ENCODE measurements around the gene EXOC4.

The EXOC4 gene

GRCh38 chr7:133780912-133781311 is 528.0 kb downstream of the EXOC4 start:
- no peak overlapping the region for H3K4me3 ChIP-seq (replicated peaks in 1 of 2; ENCODE audit: low read depth in 2 of 2, low read length in 2 of 2)
- no peak for TF ChIP-seq CTCF (IDR thresholded peaks at IDR 0.05; ENCODE audit: low read depth, low read length)
- DNase-seq (ENCODE audit: low read depth in 2 of 2): no peak

DNA sequence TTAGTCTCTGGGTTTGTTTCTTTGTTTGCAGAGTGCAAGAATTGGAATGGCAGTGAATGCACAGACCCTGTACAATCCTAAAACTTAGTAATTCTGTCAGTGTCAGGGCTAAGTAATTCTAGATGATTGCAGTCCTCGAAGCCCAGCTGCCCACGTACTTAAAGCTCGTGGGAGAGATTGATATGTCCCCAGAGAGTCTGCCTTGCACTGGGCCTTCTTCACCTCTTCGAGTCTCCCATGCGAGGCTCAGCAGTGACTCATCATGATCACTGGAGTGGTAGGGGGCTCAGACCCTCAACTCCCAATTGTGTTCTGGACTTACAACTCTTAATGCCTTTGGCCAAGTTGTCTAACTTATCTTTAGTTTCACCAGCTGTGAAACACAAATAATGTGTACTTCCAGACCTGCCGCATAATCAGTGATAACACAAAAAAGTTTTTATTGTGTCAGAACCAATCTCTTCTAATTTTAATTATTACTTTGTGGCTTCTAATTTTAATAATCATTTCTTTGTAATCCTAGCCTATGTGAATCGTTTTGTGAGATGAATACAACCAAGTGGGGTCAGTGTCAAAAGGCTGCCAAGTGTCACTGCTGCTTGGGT is 528.7 kb downstream of the EXOC4 start:
- H3K4me3 ChIP-seq (replicated peaks in 1 of 2; ENCODE audit: low read depth in 2 of 2, low read length in 2 of 2): no peak overlapping the region
- no peak for TF ChIP-seq CTCF (IDR thresholded peaks at IDR 0.05; ENCODE audit: low read depth, low read length)
- DNase-seq (ENCODE audit: low read depth in 2 of 2): no peak

DNA sequence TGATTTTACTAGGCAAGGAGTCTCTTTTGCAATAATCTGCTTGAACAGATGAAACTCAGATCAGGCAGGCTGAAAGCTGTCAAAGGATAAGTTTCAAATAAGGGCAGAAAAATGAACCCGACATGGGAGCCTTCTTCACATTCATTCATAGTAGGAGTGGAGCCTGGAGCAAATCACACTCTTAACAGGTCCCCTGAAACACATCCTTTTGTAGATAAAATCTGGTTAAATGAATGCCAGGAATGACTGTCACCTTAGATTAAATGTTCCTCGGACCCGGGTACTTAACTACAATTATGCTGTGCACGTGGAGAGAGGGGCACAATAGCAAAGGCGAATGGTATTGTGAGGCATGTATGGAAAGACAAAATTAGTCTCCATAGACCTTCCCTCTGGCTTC is 529.6 kb downstream of the EXOC4 start:
- no peak for DNase-seq (ENCODE audit: low read depth in 2 of 2)
- no peak overlapping the region for H3K4me3 ChIP-seq (replicated peaks in 1 of 2; ENCODE audit: low read depth in 2 of 2, low read length in 2 of 2)
- no peak for TF ChIP-seq CTCF (IDR thresholded peaks at IDR 0.05; ENCODE audit: low read depth, low read length)

GRCh38 chr7:133783276-133783675 is 530.4 kb downstream of the EXOC4 start:
- peak in 1 of 2 donors; percentile 19 for DNase-seq (ENCODE audit: low read depth in 2 of 2)
- TF ChIP-seq CTCF (IDR thresholded peaks at IDR 0.05; ENCODE audit: low read depth, low read length): no peak

DNA sequence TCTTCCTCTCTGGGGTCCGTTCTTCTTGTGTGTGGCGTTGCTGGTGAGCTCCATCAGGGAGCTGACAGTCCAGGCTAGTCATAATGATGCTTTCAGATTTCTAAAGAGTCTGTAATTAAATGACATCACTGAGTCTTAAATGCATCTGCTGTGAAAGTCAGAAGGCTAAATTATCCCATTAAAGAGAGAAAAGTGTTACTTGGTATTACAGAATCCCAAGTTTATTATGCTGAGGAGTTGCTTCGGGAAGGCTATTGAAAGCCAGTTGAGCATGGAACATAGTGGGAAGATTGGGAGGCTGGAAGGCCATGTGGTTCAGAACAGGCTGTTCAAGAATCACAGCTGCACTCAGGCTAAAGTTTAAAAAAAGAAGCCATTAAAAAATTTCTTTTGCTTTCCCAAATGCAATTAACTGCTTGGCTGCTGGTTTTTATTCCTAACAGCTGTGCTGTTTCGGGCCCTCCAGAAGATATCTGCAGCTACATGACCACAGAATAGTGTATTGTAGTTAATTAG is 531.7 kb downstream of the EXOC4 start:
- no peak overlapping the region for H3K4me3 ChIP-seq (replicated peaks in 1 of 2; ENCODE audit: low read depth in 2 of 2, low read length in 2 of 2)
- DNase-seq (ENCODE audit: low read depth in 2 of 2): no peak
- no peak for TF ChIP-seq CTCF (IDR thresholded peaks at IDR 0.05; ENCODE audit: low read depth, low read length)

More at GRCh38 chr7:133783276-133783675, 530.4 kb downstream of the EXOC4 start:
- no peak overlapping the region for H3K4me3 ChIP-seq (replicated peaks in 1 of 2; ENCODE audit: low read depth in 2 of 2, low read length in 2 of 2)

DNA sequence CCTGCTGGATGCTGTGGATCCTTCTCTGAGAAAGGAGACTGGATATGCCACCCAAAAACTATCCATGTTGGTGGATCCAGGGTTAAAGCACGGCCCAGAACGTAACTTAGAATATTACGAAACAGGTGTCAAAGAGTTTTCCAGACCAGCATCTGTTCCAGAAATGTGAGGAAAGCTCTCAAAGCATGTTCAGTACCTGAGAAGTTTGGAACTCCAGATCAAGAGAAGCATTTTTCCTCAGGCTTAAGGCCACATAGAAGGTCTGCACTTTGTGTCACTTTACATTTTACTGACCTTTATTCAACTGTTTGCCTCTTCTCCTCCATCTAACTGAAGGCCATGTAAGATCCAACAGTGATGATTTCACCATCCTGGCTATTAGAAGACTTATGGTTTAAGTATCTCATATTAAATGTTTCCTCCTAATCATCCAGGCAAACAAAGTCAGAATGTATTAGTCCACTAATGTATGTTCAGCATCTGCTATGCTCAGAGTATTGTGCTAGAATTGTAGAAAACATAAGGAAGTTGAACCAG is 533.6 kb downstream of the EXOC4 start:
- H3K4me3 ChIP-seq (replicated peaks in 1 of 2; ENCODE audit: low read depth in 2 of 2, low read length in 2 of 2): no peak overlapping the region
- no peak for TF ChIP-seq CTCF (IDR thresholded peaks at IDR 0.05; ENCODE audit: low read depth, low read length)
- no peak for DNase-seq (ENCODE audit: low read depth in 2 of 2)

Measured in cardiac fibroblast (primary cell).